PC-9 (cell line): ENCODE results near the gene RNF19B. TPM values are rescaled to one million over a fixed set of nuclear protein-coding genes. Genes with fewer than 3 reads are reported as not detected.

Experiments
- BruUV-seq: library from RNA; stranded (reverse); fragments of 400-500 nt; replicated peaks from 2 replicates; lab custom pipeline; 2021; lab: Mats Ljungman, UMichigan
- CTCF ChIA-PET: fragments of 300-600 bp; sonication (Branson Sonifier 250); formaldehyde crosslinking; loops from one replicate; lab custom pipeline; 2022; ENCODE audit warnings: antibody characterized with exemption; lab: Charles Lee
- POLR2A ChIA-PET: fragments of 300-600 bp; sonication (Branson Sonifier 250); formaldehyde crosslinking; loops from one replicate; lab custom pipeline; 2022; ENCODE audit warnings: antibody characterized with exemption; ENCODE audit not compliant: unreplicated experiment; lab: Charles Lee
- DNase-seq, 2 experiments: peaks; one replicate each; pipeline versions ENCODE4 v3.0.0 to v3.0.0-alpha.2; 2015 to 2022; ENCODE audit warnings: mixed read lengths in 1 of 2
- H2AFZ ChIP-seq: fragments of 200-600 bp; sonication (generic); 2 replicates; pipeline ENCODE4 v1.8.1; 2017; ENCODE audit warnings: antibody characterized with exemption
- H3F3A ChIP-seq: fragments of 200-600 bp; sonication (generic); 2 replicates; pipeline ENCODE4 v1.8.1; 2017; ENCODE audit warnings: antibody characterized with exemption, mild to moderate bottlenecking, low read depth; ENCODE audit not compliant: insufficient read depth
- H3K27ac ChIP-seq: fragments of 200-600 bp; sonication (generic); 2 replicates; pipeline ENCODE4 v1.6.1; 2016; ENCODE audit warnings: mixed run types
- H3K27me3 ChIP-seq: fragments of 200-600 bp; sonication (generic); 2 replicates; pipeline ENCODE4 v1.6.1; 2016; ENCODE audit warnings: low read depth, mixed run types; ENCODE audit not compliant: insufficient read depth
- H3K36me3 ChIP-seq: fragments of 200-600 bp; sonication (generic); 2 replicates; pipeline ENCODE4 v1.6.1; 2016; ENCODE audit warnings: low read depth, mixed run types
- H3K4me1 ChIP-seq: fragments of 200-600 bp; sonication (generic); replicated peaks from 2 replicates; pipeline ENCODE4 v1.6.1; 2016; ENCODE audit warnings: mixed run types; ENCODE audit not compliant: insufficient read depth
- H3K4me2 ChIP-seq: fragments of 200-600 bp; sonication (generic); 2 replicates; pipeline ENCODE4 v1.6.1; 2017; ENCODE audit warnings: mixed run types
- H3K4me3 ChIP-seq: fragments of 200-600 bp; sonication (generic); 2 replicates; pipeline ENCODE4 v1.6.1; 2016; ENCODE audit warnings: mixed run types
- H3K79me2 ChIP-seq: fragments of 200-600 bp; sonication (generic); 2 replicates; pipeline ENCODE4 v1.6.1; 2017; ENCODE audit warnings: low read depth, mixed run types
- H3K9me2 ChIP-seq: fragments of 200-600 bp; sonication (generic); 2 replicates; pipeline ENCODE4 v1.8.1; 2017; ENCODE audit warnings: mild to moderate bottlenecking; ENCODE audit not compliant: insufficient read depth
- H3K9me3 ChIP-seq: fragments of 200-600 bp; sonication (generic); 2 replicates; pipeline ENCODE4 v1.8.1; 2016; ENCODE audit warnings: low read depth; ENCODE audit not compliant: insufficient read depth
- H4K20me1 ChIP-seq: fragments of 200-600 bp; sonication (generic); 2 replicates; pipeline ENCODE4 v1.8.1; 2017; ENCODE audit not compliant: insufficient read depth
- CTCF ChIP-seq: fragments of 200-600 bp; sonication (generic); conservative IDR thresholded peaks from 2 replicates; pipeline ENCODE4 v1.6.1; 2017; ENCODE audit warnings: mixed run types, antibody characterized with exemption, mild to moderate bottlenecking, moderate library complexity
- EZH2 ChIP-seq: fragments of 200-600 bp; sonication (generic); IDR thresholded peaks from 2 replicates; pipeline ENCODE4 v1.8.0; 2017; ENCODE audit warnings: antibody characterized with exemption, low read depth
- intact Hi-C: fragments of 100-400 bp; cut with micrococcal nuclease; formaldehyde crosslinking; loops from one replicate; pipeline ENCODE4 v1.10.0; 2022; ENCODE audit not compliant: unreplicated experiment
- total RNA-seq: library from RNA; stranded (reverse); gene quantifications from 2 replicates; pipeline ENCODE4 v1.2.3, GENCODE V29; 2021

Gene RNF19B
- total RNA-seq, 1 experiment from 2014 or later, result 25.4 TPM

GRCh38 chr1:32919811-32920733 is 44.5 kb downstream of the RNF19B start:
- no peak overlapping the region for H3K4me3 ChIP-seq
- POLR2A ChIA-PET, result no interaction called here
- no peaks in the 10 kb centered on the region for H4K20me1 ChIP-seq
- CTCF ChIA-PET, result interaction anchor here (0.5 to 0.6 kb wide), 2 partner anchors 41 to 137 kb away, joined by 3 read pairs; no protein-coding TSS in a partner anchor
- DNase-seq, result no peak
- no peaks in the 10 kb centered on the region for H3K36me3 ChIP-seq
- no peaks in the 10 kb centered on the region for H3K9me3 ChIP-seq
- H3K27ac ChIP-seq, result no peak overlapping the region
- peaks cover 3% of the 10 kb centered on the region; the same call in 1 of the 2 replicates for H3F3A ChIP-seq
- no peak overlapping the region for H3K4me2 ChIP-seq
- no peaks in the 10 kb centered on the region for H3K79me2 ChIP-seq
- TF ChIP-seq CTCF, result no peak
- TF ChIP-seq EZH2, result no peak
- intact Hi-C loops, result no loop called here
- peaks cover 8% of the 10 kb centered on the region; the same call in 1 of the 2 replicates for H3K4me1 ChIP-seq
- no peaks in the 10 kb centered on the region for H3K27me3 ChIP-seq
- H2AFZ ChIP-seq, result peak overlapping the region; percentile 46; the same call in 1 of the 2 replicates
- no TSS peak for BruUV-seq
- H3K9me2 ChIP-seq, result no peaks in the 10 kb centered on the region

DNA sequence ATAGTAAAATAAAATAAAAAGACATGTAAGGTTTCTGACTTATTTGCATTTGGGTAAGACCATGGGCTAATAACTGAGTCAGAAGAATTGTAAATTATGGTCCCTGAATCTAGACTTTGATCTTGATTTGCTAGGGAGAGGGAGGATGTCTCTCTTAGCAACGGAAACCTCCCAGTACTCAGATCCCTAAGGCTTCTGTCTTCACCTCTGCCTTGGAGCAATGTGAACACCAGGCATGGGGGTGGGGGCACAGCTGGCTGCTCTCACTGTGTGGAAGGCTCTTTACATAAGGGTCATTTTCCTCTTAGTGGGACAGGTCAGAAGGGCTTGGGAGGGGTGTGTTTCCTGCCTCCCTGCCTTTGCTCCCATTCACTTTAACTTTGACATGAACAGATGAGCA is 46.4 kb downstream of the RNF19B start:
- TF ChIP-seq EZH2 (no peak), CTCF (no peak)
- no peak for DNase-seq
- intact Hi-C loops, result no loop called here
- H3K36me3 ChIP-seq, result no peaks in the 10 kb centered on the region
- no peaks in the 10 kb centered on the region for H3K9me2 ChIP-seq
- H3K27me3 ChIP-seq, result no peaks in the 10 kb centered on the region
- no peak overlapping the region for H2AFZ ChIP-seq
- CTCF ChIA-PET, result no interaction called here
- peaks cover 3% of the 10 kb centered on the region; the same call in 1 of the 2 replicates for H3F3A ChIP-seq
- no TSS peak for BruUV-seq
- H3K9me3 ChIP-seq, result no peaks in the 10 kb centered on the region
- no peaks in the 10 kb centered on the region for H3K79me2 ChIP-seq
- H3K4me1 ChIP-seq, result no peaks in the 10 kb centered on the region
- no peak overlapping the region for H3K4me2 ChIP-seq
- no peak overlapping the region for H3K27ac ChIP-seq
- POLR2A ChIA-PET, result no interaction called here
- H3K4me3 ChIP-seq, result no peak overlapping the region
- no peaks in the 10 kb centered on the region for H4K20me1 ChIP-seq

DNA sequence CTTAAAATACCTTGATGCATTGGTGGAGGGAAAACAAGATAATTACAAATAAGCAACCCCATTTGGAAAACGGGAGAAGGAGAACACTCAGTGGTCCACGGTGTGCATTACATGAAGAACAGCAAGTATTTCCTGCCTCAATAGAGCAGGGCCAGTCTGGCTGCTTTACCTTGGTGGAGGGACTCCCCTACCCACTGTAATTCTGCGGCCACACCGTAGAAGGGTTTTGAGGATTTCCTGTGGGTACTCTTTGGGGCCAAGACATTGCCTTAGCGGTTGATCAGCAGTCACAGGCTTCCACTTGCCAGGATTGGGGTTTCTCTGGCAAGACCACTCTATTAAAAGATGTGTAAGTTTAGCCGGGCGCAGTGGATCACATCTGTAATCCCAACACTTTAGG is 47.1 kb downstream of the RNF19B start:
- H3K4me1 ChIP-seq, result no peaks in the 10 kb centered on the region
- H4K20me1 ChIP-seq, result no peaks in the 10 kb centered on the region
- intact Hi-C loops, result no loop called here
- DNase-seq, result no peak
- no peak overlapping the region for H3K4me3 ChIP-seq
- H3K27me3 ChIP-seq, result no peaks in the 10 kb centered on the region
- ChIA-PET POLR2A (no interaction called here), CTCF (no interaction called here)
- no peaks in the 10 kb centered on the region for H3K79me2 ChIP-seq
- no TSS peak for BruUV-seq
- H3K9me2 ChIP-seq, result no peaks in the 10 kb centered on the region
- TF ChIP-seq CTCF, result no peak
- no peak overlapping the region for H3K27ac ChIP-seq
- no peak overlapping the region for H2AFZ ChIP-seq
- no peaks in the 10 kb centered on the region for H3K9me3 ChIP-seq
- H3K36me3 ChIP-seq, result no peaks in the 10 kb centered on the region
- H3F3A ChIP-seq, result peaks cover 3% of the 10 kb centered on the region; the same call in 1 of the 2 replicates
- H3K4me2 ChIP-seq, result no peak overlapping the region
